MCF 10A (cell line): ENCODE measurements around the gene CAMKMT. TPM values are rescaled to one million over a fixed set of nuclear protein-coding genes. Genes with fewer than 3 reads are reported as not detected.

Source experiments
- BruUV-seq: library from RNA; stranded (reverse); fragments of 400-500 nt; replicated peaks from 2 replicates; lab custom pipeline; 2021; lab: Mats Ljungman, UMichigan
- CTCF ChIA-PET: fragments of 300-600 bp; sonication (Branson Sonifier 250); formaldehyde crosslinking; extraction: SDS; loops from one replicate; lab custom pipeline; 2021; ENCODE audit warnings: antibody characterized with exemption, inconsistent platforms; lab: Yijun Ruan, JAX
- POLR2A ChIA-PET: fragments of 300-600, 350-650 bp; sonication (Branson Sonifier 250); formaldehyde crosslinking; extraction: SDS; loops from one replicate; lab custom pipeline; 2020; ENCODE audit warnings: antibody characterized with exemption, inconsistent platforms; lab: Yijun Ruan, JAX
- DNase-seq: peaks from one replicate; pipeline ENCODE4 v3.0.0-alpha.2; 2018; ENCODE audit not compliant: unreplicated experiment
- H3K27ac Mint-ChIP-seq: one replicate; pipeline ENCODE4 v1.8.0; 2022; ENCODE audit warnings: mild to moderate bottlenecking, low read depth, mixed read lengths; ENCODE audit not compliant: unreplicated experiment
- H3K27me3 Mint-ChIP-seq: one replicate; pipeline ENCODE4 v1.8.0; 2022; ENCODE audit warnings: mixed read lengths; ENCODE audit not compliant: insufficient read depth, unreplicated experiment
- H3K36me3 Mint-ChIP-seq: one replicate; pipeline ENCODE4 v1.8.0; 2022; ENCODE audit warnings: mild to moderate bottlenecking, moderate library complexity, mixed read lengths; ENCODE audit not compliant: insufficient read depth, unreplicated experiment
- H3K4me1 Mint-ChIP-seq: one replicate; pipeline ENCODE4 v1.8.0; 2022; ENCODE audit warnings: mixed read lengths; ENCODE audit not compliant: insufficient read depth, unreplicated experiment
- H3K4me3 Mint-ChIP-seq: one replicate; pipeline ENCODE4 v1.8.0; 2022; ENCODE audit warnings: mild to moderate bottlenecking, moderate library complexity, mixed read lengths; ENCODE audit not compliant: unreplicated experiment
- H3K9me3 Mint-ChIP-seq: one replicate; pipeline ENCODE4 v1.8.0; 2022; ENCODE audit warnings: mixed read lengths; ENCODE audit not compliant: unreplicated experiment
- CTCF ChIP-seq: fragments of 200-600 bp; IDR thresholded peaks from one replicate; pipeline ENCODE4 v1.8.0; 2022; ENCODE audit warnings: antibody characterized with exemption, mild to moderate bottlenecking; ENCODE audit not compliant: unreplicated experiment
- intact Hi-C: fragments of 100-400 bp; cut with micrococcal nuclease; formaldehyde crosslinking; loops from 2 replicates; pipeline ENCODE4 v1.14.1; 2022
- total RNA-seq: library from RNA; stranded (reverse); gene quantifications from 2 replicates; pipeline ENCODE4 v1.2.3, GENCODE V29; 2022

Gene CAMKMT
- total RNA-seq, 1 experiment from 2014 or later: 9.9 TPM

GRCh38 chr2:44766777-44767176 is 405.0 kb downstream of the CAMKMT start:
- Mint-ChIP-seq H3K4me3 (no peak overlapping the region), H3K9me3 (no peaks in the 10 kb centered on the region), H3K36me3 (no peaks in the 10 kb centered on the region), H3K27me3 (no peaks in the 10 kb centered on the region), H3K4me1 (no peaks in the 10 kb centered on the region), H3K27ac (no peak overlapping the region)
- POLR2A ChIA-PET: no interaction called here
- intact Hi-C loops: no loop called here
- TF ChIP-seq CTCF: no peak
- CTCF ChIA-PET: no interaction called here
- BruUV-seq: no TSS peak
- no peak for DNase-seq

- TF ChIP-seq CTCF: no peak
- DNase-seq: no peak
- Mint-ChIP-seq H3K4me1 (no peaks in the 10 kb centered on the region), H3K4me3 (no peak overlapping the region), H3K27ac (no peak overlapping the region), H3K27me3 (no peaks in the 10 kb centered on the region), H3K9me3 (no peaks in the 10 kb centered on the region), H3K36me3 (no peaks in the 10 kb centered on the region)
- POLR2A ChIA-PET: no interaction called here
- intact Hi-C loops: no loop called here
- CTCF ChIA-PET: no interaction called here
- BruUV-seq: no TSS peak
Measured at GRCh38 chr2:44767691-44768090, 405.9 kb downstream of the CAMKMT start.

- Mint-ChIP-seq H3K4me3 (no peak overlapping the region), H3K4me1 (no peaks in the 10 kb centered on the region), H3K9me3 (no peaks in the 10 kb centered on the region), H3K27ac (no peak overlapping the region), H3K27me3 (no peaks in the 10 kb centered on the region), H3K36me3 (no peaks in the 10 kb centered on the region)
- ChIA-PET CTCF (no interaction called here), POLR2A (interaction anchor here (0.7 to 2.3 kb wide), 2 partner anchors 17 to 651 kb away, joined by 3 to 6 read pairs; no protein-coding TSS in a partner anchor)
- intact Hi-C loops: no loop called here
- DNase-seq: no peak
- no TSS peak for BruUV-seq
- no peak for TF ChIP-seq CTCF
Measured at GRCh38 chr2:44768438-44769236, 406.9 kb downstream of the CAMKMT start.

- ChIA-PET CTCF (interaction anchor here (0.9 kb wide), 1 partner anchor 186 kb away, joined by 3 read pairs; no protein-coding TSS in a partner anchor), POLR2A (interaction anchor here (0.7 to 2.3 kb wide), 2 partner anchors 18 to 651 kb away, joined by 3 to 6 read pairs; no protein-coding TSS in a partner anchor)
- no TSS peak for BruUV-seq
- intact Hi-C loops: no loop called here
- Mint-ChIP-seq H3K27ac (no peak overlapping the region), H3K36me3 (no peaks in the 10 kb centered on the region), H3K4me3 (no peak overlapping the region), H3K27me3 (no peaks in the 10 kb centered on the region), H3K9me3 (no peaks in the 10 kb centered on the region), H3K4me1 (no peaks in the 10 kb centered on the region)
- DNase-seq: no peak
- no peak for TF ChIP-seq CTCF
Measured at GRCh38 chr2:44769349-44770011, 407.7 kb downstream of the CAMKMT start.
